GM19467 (cell line): Measurements from ENCODE around the gene LRP3.
"Not testable (repeated sequence)": the region's sequence is repeated elsewhere in the genome, so short reads cannot be mapped to it uniquely, and the experiment has no call there.

ENCODE experiments used
- ATAC-seq: cut with Tn5 transposase; IDR thresholded peaks from one replicate; pipeline ENCODE4 v1.9.1; 2021; ENCODE audit warnings: mild to moderate bottlenecking, moderate library complexity; ENCODE audit not compliant: unreplicated experiment

LRP3 gene

GRCh38 chr19:33215438-33216197, 21.5 kb downstream of the LRP3 start:
- ATAC-seq = no peak

- ATAC-seq = no peak
Observed at GRCh38 chr19:33216198-33216830, 22.2 kb downstream of the LRP3 start.

- ATAC-seq = no peak
Observed at GRCh38 chr19:33217881-33218280, 23.8 kb downstream of the LRP3 start.

- ATAC-seq = no peak
Observed at GRCh38 chr19:33219261-33219815, 25.2 kb downstream of the LRP3 start.

GRCh38 chr19:33220115-33220514, 26.0 kb downstream of the LRP3 start:
- no peak for ATAC-seq

GRCh38 chr19:33220735-33221134, 26.6 kb downstream of the LRP3 start:
- ATAC-seq = no peak

- ATAC-seq = no peak
Observed at GRCh38 chr19:33221638-33222037, 27.5 kb downstream of the LRP3 start.

- ATAC-seq = not testable (repeated sequence)
Observed at GRCh38 chr19:33222255-33222654, 28.1 kb downstream of the LRP3 start.

- no peak for ATAC-seq
Observed at GRCh38 chr19:33224694-33225457, 30.7 kb downstream of the LRP3 start.

GRCh38 chr19:33225458-33225926, 31.4 kb downstream of the LRP3 start, which contains the start of gene SLC7A10:
TSS of gene SLC7A10 (minus strand) at chr19:33225850. CDS start at chr19:33225703, 147 bp downstream.
- no peak for ATAC-seq

GRCh38 chr19:33226550-33227241, 32.6 kb downstream of the LRP3 start:
- ATAC-seq = no peak

GRCh38 chr19:33227242-33227650, 33.1 kb downstream of the LRP3 start:
- ATAC-seq = no peak

GRCh38 chr19:33227870-33228599, 33.9 kb downstream of the LRP3 start:
- ATAC-seq = no peak

- ATAC-seq = no peak
Observed at GRCh38 chr19:33229962-33230361, 35.8 kb downstream of the LRP3 start.

- no peak for ATAC-seq
Observed at GRCh38 chr19:33231511-33231910, 37.4 kb downstream of the LRP3 start.

- no peak for ATAC-seq
Observed at GRCh38 chr19:33232656-33233055, 38.5 kb downstream of the LRP3 start.

- no peak for ATAC-seq
Observed at GRCh38 chr19:33233056-33233873, 39.1 kb downstream of the LRP3 start.

- no peak for ATAC-seq
Observed at GRCh38 chr19:33234092-33234491, 40.0 kb downstream of the LRP3 start.

GRCh38 chr19:33234736-33235135, 40.6 kb downstream of the LRP3 start:
- ATAC-seq = no peak
